OCI-LY1 (cell line): ENCODE data around the gene CCDC12.

ENCODE experiments used
- H2AFZ ChIP-seq: fragments of 200-600 bp; sonication (generic), shearing (Covaris generic); 2 replicates; pipeline ENCODE4 v1.6.0; 2014; ENCODE audit warnings: antibody characterized with exemption, mild to moderate bottlenecking, low read length
- H3F3A ChIP-seq: fragments of 200-600 bp; sonication (generic), shearing (Covaris generic); 2 replicates; pipeline ENCODE4 v1.6.0; 2014; ENCODE audit warnings: mild to moderate bottlenecking, antibody characterized with exemption, low read length, moderate library complexity; ENCODE audit not compliant: insufficient read depth
- H3K27ac ChIP-seq: fragments of 200-600 bp; sonication (generic); 2 replicates; pipeline ENCODE4 v1.5.1; 2014; ENCODE audit warnings: low read length, mixed run types, mild to moderate bottlenecking, low read depth; ENCODE audit not compliant: poor library complexity, severe bottlenecking
- H3K27me3 ChIP-seq: fragments of 200-600 bp; sonication (generic); 2 replicates; pipeline ENCODE4 v1.6.0; 2014; ENCODE audit warnings: antibody characterized with exemption, mild to moderate bottlenecking, low read length, moderate library complexity; ENCODE audit not compliant: insufficient read depth
- H3K36me3 ChIP-seq: fragments of 200-600 bp; sonication (generic); 2 replicates; pipeline ENCODE4 v1.6.1; 2014; ENCODE audit warnings: mild to moderate bottlenecking, antibody characterized with exemption, low read length, moderate library complexity, mixed read lengths; ENCODE audit not compliant: insufficient read depth
- H3K4me1 ChIP-seq: fragments of 200-600 bp; sonication (generic); 2 replicates; pipeline ENCODE4 v1.5.1; 2014; ENCODE audit warnings: mild to moderate bottlenecking, low read length, moderate library complexity; ENCODE audit not compliant: insufficient read depth, severe bottlenecking
- H3K4me2 ChIP-seq: fragments of 200-600 bp; sonication (generic), shearing (Covaris generic); 2 replicates; pipeline ENCODE4 v1.6.1; 2014; ENCODE audit warnings: low read length
- H3K4me3 ChIP-seq: fragments of 200-600 bp; sonication (generic); 2 replicates; pipeline ENCODE4 v1.5.1; 2014; ENCODE audit warnings: low read length, low read depth, mild to moderate bottlenecking, mixed read lengths; ENCODE audit not compliant: poor library complexity, severe bottlenecking
- H3K79me2 ChIP-seq: fragments of 200-600 bp; shearing (Covaris generic); 2 replicates; pipeline ENCODE4 v1.6.1; 2016; ENCODE audit warnings: mixed run types, low read length, mixed read lengths; ENCODE audit not compliant: insufficient read depth
- H3K9ac ChIP-seq: fragments of 200-600 bp; sonication (generic), shearing (Covaris generic); 2 replicates; pipeline ENCODE4 v1.6.1; 2014; ENCODE audit warnings: mild to moderate bottlenecking, low read length, mixed read lengths
- H3K9me2 ChIP-seq: fragments of 200-600 bp; sonication (generic), shearing (Covaris generic); 2 replicates; pipeline ENCODE4 v1.6.1; 2014; ENCODE audit warnings: low read depth, mild to moderate bottlenecking, low read length, mixed read lengths
- H3K9me3 ChIP-seq: fragments of 200-600 bp; shearing (Covaris generic); 2 replicates; pipeline ENCODE4 v1.6.1; 2014; ENCODE audit warnings: low read length, mixed read lengths
- H4K20me1 ChIP-seq: fragments of 200-600 bp; sonication (generic), shearing (Covaris generic); 2 replicates; pipeline ENCODE4 v1.6.0; 2016; ENCODE audit warnings: mild to moderate bottlenecking, low read length; ENCODE audit not compliant: insufficient read depth
- EZH2 ChIP-seq: fragments of 200-600 bp; sonication (generic), shearing (Covaris generic); IDR thresholded peaks from 2 replicates; pipeline ENCODE4 v1.8.0; 2017; ENCODE audit warnings: borderline replicate concordance, mixed run types, mild to moderate bottlenecking, antibody characterized with exemption, low read length, moderate library complexity, mixed read lengths
- TF ChIP-seq, protein P1 (sequence below): fragments of 200-600 bp; sonication (generic), shearing (Covaris generic); IDR thresholded peaks from 2 replicates; pipeline ENCODE4 v1.5.1; 2017; ENCODE audit warnings: mild to moderate bottlenecking, antibody characterized with exemption, low read length, moderate library complexity, mixed read lengths

CCDC12 gene

DNA sequence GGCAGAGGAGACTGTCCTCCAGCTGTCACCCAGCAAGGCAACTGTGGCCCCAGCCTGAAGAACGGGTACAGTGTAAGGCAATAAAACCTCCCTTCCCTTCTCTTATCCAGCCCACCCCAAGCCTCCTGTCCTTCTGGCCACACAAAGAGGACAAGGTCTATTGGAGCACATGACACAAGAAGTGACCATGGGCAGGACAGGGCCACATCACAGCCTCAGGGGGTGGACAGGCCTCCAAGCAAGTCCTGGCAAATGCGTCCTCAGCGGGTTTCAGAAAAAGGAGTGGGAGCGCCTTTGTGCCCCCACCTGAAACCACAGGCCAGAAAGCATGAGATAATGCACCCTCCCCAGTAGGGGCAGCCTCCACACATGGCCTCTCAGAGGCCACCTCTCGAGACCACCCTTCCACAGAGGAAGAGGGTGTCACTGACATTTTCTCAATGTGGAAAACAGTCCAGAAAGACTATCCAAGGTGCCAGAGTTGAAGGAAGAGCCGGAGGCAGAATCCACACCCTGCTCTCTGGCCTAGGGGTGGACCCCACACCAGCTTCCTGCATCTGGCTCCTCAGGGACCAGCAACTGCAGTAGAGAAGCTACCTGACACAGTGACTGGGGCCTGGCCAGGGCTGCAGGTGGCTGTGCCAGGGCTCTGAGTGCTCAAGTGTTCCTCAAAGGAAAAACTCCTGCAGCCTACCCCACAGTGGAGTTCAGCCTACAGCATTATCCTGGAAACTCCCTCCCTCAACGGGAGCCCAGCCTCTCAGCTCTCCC lies 43.9 kb downstream of the CCDC12 start:
- TF ChIP-seq EZH2, result no peak
- TF ChIP-seq, protein P1, sequence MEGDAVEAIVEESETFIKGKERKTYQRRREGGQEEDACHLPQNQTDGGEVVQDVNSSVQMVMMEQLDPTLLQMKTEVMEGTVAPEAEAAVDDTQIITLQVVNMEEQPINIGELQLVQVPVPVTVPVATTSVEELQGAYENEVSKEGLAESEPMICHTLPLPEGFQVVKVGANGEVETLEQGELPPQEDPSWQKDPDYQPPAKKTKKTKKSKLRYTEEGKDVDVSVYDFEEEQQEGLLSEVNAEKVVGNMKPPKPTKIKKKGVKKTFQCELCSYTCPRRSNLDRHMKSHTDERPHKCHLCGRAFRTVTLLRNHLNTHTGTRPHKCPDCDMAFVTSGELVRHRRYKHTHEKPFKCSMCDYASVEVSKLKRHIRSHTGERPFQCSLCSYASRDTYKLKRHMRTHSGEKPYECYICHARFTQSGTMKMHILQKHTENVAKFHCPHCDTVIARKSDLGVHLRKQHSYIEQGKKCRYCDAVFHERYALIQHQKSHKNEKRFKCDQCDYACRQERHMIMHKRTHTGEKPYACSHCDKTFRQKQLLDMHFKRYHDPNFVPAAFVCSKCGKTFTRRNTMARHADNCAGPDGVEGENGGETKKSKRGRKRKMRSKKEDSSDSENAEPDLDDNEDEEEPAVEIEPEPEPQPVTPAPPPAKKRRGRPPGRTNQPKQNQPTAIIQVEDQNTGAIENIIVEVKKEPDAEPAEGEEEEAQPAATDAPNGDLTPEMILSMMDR, result no peak
- Histone ChIP-seq H3K36me3 (peaks cover 61% of the 10 kb centered on the region), H3K79me2 (no peaks in the 10 kb centered on the region), H3K27me3 (no peaks in the 10 kb centered on the region), H3K9me2 (no peaks in the 10 kb centered on the region), H4K20me1 (no peaks in the 10 kb centered on the region), H3K27ac (peak overlapping the region; percentile 96), H3K4me1 (peaks cover 75% of the 10 kb centered on the region), H3K9ac (peak overlapping the region; percentile 5; the same call in 1 of the 2 replicates), H3F3A (peaks cover 9% of the 10 kb centered on the region; the same call in 1 of the 2 replicates), H3K9me3 (0 out of 2 replicates have a peak, but pooled peaks cover 3% of the 10 kb centered on the region), H2AFZ (no peak overlapping the region), H3K4me3 (no peak overlapping the region), H3K4me2 (peak overlapping the region; percentile 20; the same call in 1 of the 2 replicates)

DNA sequence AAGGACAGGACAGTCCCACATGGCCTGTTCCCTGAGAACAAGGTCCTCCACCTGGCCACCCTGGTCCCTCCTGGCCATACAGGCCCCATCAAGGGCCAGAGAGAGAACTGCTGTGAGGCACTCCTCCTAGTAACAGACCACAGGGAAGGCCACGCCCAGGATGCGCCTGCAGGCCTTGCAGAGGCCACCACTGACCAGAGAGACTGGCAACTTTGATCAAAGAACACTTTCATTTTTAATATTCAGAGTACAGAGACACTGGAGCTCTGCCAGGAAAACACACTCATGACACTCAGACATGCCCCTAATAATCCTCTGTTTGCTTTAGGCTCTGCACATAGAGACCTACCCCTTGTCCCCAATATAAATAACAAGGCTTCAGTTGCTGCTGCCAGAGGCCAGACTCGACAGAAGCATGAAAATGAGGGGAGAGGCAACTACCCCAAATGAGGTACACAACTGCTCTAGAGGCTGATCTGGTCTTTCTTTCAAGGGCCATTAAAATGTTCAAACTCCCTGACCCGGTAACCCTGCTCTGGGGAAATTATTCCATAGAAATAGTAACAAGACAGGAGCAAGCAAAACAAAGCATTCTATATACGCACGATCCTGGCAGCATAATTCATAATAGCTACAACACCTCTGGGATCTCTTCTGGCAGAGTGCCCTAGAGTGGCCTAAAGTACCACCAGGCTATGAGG lies 44.8 kb downstream of the CCDC12 start:
- Histone ChIP-seq H3K9me2 (no peaks in the 10 kb centered on the region), H2AFZ (no peak overlapping the region), H3K79me2 (no peaks in the 10 kb centered on the region), H3K4me1 (peaks cover 84% of the 10 kb centered on the region), H3K4me2 (peak overlapping the region; percentile 20; the same call in 1 of the 2 replicates), H3K36me3 (peaks cover 52% of the 10 kb centered on the region), H3K9me3 (0 out of 2 replicates have a peak, but pooled peaks cover 3% of the 10 kb centered on the region), H3K4me3 (no peak overlapping the region), H3K27me3 (no peaks in the 10 kb centered on the region), H3F3A (peaks cover 9% of the 10 kb centered on the region; the same call in 1 of the 2 replicates), H3K27ac (peak overlapping the region; percentile 96), H3K9ac (no peak overlapping the region; the same call in 1 of the 2 replicates), H4K20me1 (no peaks in the 10 kb centered on the region)
- TF ChIP-seq EZH2, result no peak
- TF ChIP-seq, protein P1, result no peak

DNA sequence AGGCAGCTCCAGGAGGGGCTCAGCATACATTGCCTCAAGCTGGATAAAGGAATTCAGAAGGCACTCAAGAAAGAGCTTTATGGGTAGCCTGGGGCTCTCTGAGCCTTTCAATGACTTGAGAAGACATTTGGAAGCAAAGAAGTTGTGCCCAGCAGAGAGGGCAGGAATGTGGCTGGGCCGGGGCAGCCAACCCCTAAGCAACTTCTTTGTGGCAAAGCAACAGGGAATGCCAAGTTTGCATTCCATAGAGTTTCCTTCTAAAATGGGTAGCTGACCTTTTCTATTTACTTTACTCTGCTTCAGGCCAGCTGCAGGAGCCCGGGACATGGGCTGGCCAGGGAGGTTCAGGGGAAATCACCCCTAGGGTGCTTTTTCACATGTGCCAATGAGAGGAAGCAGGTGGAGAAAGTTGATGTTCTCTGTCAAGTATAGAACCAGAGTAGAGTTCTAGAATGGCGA lies 45.6 kb downstream of the CCDC12 start:
- H2AFZ ChIP-seq, result no peak overlapping the region
- TF ChIP-seq, protein P1, result no peak
- TF ChIP-seq EZH2, result no peak
- 0 out of 2 replicates have a peak, but pooled peaks cover 3% of the 10 kb centered on the region for H3K9me3 ChIP-seq
- peaks cover 92% of the 10 kb centered on the region for H3K4me1 ChIP-seq
- no peak overlapping the region for H3K4me3 ChIP-seq
- no peaks in the 10 kb centered on the region for H4K20me1 ChIP-seq
- H3K4me2 ChIP-seq, result peak overlapping the region; percentile 20; the same call in 1 of the 2 replicates
- H3K27me3 ChIP-seq, result no peaks in the 10 kb centered on the region
- H3K27ac ChIP-seq, result peak overlapping the region; percentile 96
- peaks cover 9% of the 10 kb centered on the region; the same call in 1 of the 2 replicates for H3F3A ChIP-seq
- H3K9ac ChIP-seq, result peak overlapping the region; percentile 18; the same call in 1 of the 2 replicates
- no peaks in the 10 kb centered on the region for H3K79me2 ChIP-seq
- no peaks in the 10 kb centered on the region for H3K9me2 ChIP-seq
- peaks cover 52% of the 10 kb centered on the region for H3K36me3 ChIP-seq
